MM.1S (cell line): Measurements from ENCODE around the gene TMEM221.

Experiments used
- DNase-seq: peaks from one replicate; pipeline ENCODE4 v3.0.0-alpha.2; 2015
- H2AFZ ChIP-seq: fragments of 300-600 bp; sonication (generic); 2 replicates; pipeline ENCODE4 v1.6.0; 2016; ENCODE audit warnings: antibody characterized with exemption, low read length
- H3F3A ChIP-seq: fragments of 300-600 bp; sonication (generic); 2 replicates; pipeline ENCODE4 v1.6.1; 2016; ENCODE audit warnings: mild to moderate bottlenecking, antibody characterized with exemption, low read length, moderate library complexity, mixed read lengths; ENCODE audit not compliant: insufficient read depth
- H3K27ac ChIP-seq: fragments of 300-600 bp; sonication (generic); 2 replicates; pipeline ENCODE4 v1.5.1; 2016; ENCODE audit warnings: mild to moderate bottlenecking, low read length
- H3K27me3 ChIP-seq: fragments of 300-600 bp; sonication (generic); replicated peaks from 2 replicates; pipeline ENCODE4 v1.6.0; 2016; ENCODE audit warnings: low read length; ENCODE audit not compliant: insufficient read depth
- H3K36me3 ChIP-seq: fragments of 300-600 bp; sonication (generic); replicated peaks from 2 replicates; pipeline ENCODE4 v1.6.1; 2016; ENCODE audit warnings: mild to moderate bottlenecking, low read length, mixed read lengths; ENCODE audit not compliant: insufficient read depth
- H3K4me1 ChIP-seq: fragments of 300-600 bp; sonication (generic); 2 replicates; pipeline ENCODE4 v1.6.1; 2016; ENCODE audit warnings: low read length, mixed read lengths
- H3K4me2 ChIP-seq: fragments of 300-600 bp; sonication (generic); 2 replicates; pipeline ENCODE4 v1.6.0; 2016; ENCODE audit warnings: low read depth, low read length
- H3K4me3 ChIP-seq: fragments of 300-600 bp; sonication (generic); 2 replicates; pipeline ENCODE4 v1.5.1; 2016; ENCODE audit warnings: low read length, mixed read lengths
- H3K79me2 ChIP-seq: fragments of 300-600 bp; sonication (generic); 2 replicates; pipeline ENCODE4 v1.6.1; 2016; ENCODE audit warnings: mixed run types, low read length, mixed read lengths
- H3K9ac ChIP-seq: fragments of 300-600 bp; sonication (generic); 2 replicates; pipeline ENCODE4 v1.6.1; 2016; ENCODE audit warnings: low read length, mixed read lengths
- H3K9me2 ChIP-seq: fragments of 300-600 bp; sonication (generic); replicated peaks from 2 replicates; pipeline ENCODE4 v1.6.1; 2016; ENCODE audit warnings: mild to moderate bottlenecking, low read length, mixed read lengths; ENCODE audit not compliant: insufficient read depth
- H3K9me3 ChIP-seq: fragments of 300-600 bp; sonication (generic); replicated peaks from 2 replicates; pipeline ENCODE4 v1.6.1; 2016; ENCODE audit warnings: mild to moderate bottlenecking, low read length, mixed read lengths; ENCODE audit not compliant: insufficient read depth
- H4K20me1 ChIP-seq: fragments of 300-600 bp; sonication (generic); 2 replicates; pipeline ENCODE4 v1.6.1; 2016; ENCODE audit warnings: mild to moderate bottlenecking, low read length, moderate library complexity, mixed read lengths; ENCODE audit not compliant: insufficient read depth
- EZH2 ChIP-seq: fragments of 300-600 bp; sonication (generic); optimal IDR thresholded peaks from 2 replicates; pipeline ENCODE3; 2017; ENCODE audit warnings: low read depth, mild to moderate bottlenecking, antibody characterized with exemption, low read length, mixed read lengths
- EZH2phosphoT487 ChIP-seq: fragments of 300-600 bp; sonication (generic); IDR thresholded peaks from 2 replicates; pipeline ENCODE4 v1.6.1; 2018; ENCODE audit warnings: antibody characterized with exemption, low read length
- TF ChIP-seq, protein P1 (sequence below): fragments of 300-600 bp; sonication (generic); IDR thresholded peaks from 2 replicates; pipeline ENCODE4 v1.5.1; 2016; ENCODE audit warnings: antibody characterized with exemption, low read length, mixed read lengths

The TMEM221 gene

DNA sequence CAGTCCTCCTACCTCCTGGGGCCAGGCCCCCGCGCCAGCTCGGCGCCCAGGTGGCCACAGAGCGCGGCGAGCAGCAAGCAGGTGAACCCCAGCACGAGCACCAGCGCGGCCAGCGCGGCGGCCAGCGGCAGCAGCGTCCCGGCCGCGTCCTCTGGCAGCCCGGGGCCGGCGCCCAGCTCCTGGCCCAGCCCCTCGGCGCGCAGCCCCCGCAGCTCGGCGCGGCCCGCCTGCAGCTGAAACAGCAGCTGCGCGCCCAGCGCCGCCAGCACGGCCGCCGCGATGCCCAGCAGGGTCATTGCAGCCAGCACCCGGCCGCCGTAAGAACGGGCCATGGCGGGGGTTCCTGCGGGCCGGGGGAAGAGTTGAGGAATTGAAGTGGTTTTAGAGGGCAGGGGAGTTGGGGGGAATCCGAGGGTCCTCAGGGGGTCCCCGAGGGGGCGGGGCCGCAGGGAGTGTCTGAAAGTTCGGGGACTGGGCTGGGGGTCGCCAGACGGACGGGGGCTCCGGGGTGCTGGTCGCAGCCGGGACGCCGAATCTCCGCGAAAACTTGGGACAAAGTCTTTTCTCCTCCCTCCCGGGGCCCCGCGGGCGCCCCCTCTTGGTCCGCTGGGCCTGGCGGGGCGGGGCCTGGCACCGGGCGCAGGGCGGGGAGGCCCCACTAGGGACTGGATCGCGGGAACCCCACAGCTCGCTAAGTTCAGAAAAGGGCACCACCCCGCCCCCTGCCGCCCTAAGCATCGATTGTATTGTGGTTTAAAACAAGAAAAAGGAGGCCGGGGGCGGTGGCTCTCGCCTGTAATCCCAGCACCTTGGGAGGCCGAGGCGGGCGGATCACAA is at the start of gene TMEM221:
Gene TMEM221 (minus strand): TSS at position 538 of the 837 bp plus-strand sequence. CDS start 206 bp downstream, at position 332.
- DNase-seq = no peak
- Histone ChIP-seq H3K9me3 (no peaks in the 10 kb centered on the region), H4K20me1 (no peaks in the 10 kb centered on the region), H3K4me1 (peaks cover 5% of the 10 kb centered on the region), H3K9me2 (no peaks in the 10 kb centered on the region), H2AFZ (0 out of 2 replicates have a peak within 1 kb of the TSS, but pooled peaks have one; percentile 19), H3K4me2 (peak within 1 kb of the TSS; percentile 54; the same call in 1 of the 2 replicates), H3K79me2 (no peaks in the 10 kb centered on the region), H3F3A (no peaks in the 10 kb centered on the region), H3K4me3 (no peak within 1 kb of the TSS), H3K9ac (no peak within 1 kb of the TSS), H3K27ac (no peak within 1 kb of the TSS), H3K27me3 (peaks cover 41% of the 10 kb centered on the region), H3K36me3 (no peaks in the 10 kb centered on the region)
- no peak for TF ChIP-seq EZH2
- TF ChIP-seq, protein P1, sequence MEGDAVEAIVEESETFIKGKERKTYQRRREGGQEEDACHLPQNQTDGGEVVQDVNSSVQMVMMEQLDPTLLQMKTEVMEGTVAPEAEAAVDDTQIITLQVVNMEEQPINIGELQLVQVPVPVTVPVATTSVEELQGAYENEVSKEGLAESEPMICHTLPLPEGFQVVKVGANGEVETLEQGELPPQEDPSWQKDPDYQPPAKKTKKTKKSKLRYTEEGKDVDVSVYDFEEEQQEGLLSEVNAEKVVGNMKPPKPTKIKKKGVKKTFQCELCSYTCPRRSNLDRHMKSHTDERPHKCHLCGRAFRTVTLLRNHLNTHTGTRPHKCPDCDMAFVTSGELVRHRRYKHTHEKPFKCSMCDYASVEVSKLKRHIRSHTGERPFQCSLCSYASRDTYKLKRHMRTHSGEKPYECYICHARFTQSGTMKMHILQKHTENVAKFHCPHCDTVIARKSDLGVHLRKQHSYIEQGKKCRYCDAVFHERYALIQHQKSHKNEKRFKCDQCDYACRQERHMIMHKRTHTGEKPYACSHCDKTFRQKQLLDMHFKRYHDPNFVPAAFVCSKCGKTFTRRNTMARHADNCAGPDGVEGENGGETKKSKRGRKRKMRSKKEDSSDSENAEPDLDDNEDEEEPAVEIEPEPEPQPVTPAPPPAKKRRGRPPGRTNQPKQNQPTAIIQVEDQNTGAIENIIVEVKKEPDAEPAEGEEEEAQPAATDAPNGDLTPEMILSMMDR = peak; percentile 42
- TF ChIP-seq EZH2phosphoT487 = no peak

DNA sequence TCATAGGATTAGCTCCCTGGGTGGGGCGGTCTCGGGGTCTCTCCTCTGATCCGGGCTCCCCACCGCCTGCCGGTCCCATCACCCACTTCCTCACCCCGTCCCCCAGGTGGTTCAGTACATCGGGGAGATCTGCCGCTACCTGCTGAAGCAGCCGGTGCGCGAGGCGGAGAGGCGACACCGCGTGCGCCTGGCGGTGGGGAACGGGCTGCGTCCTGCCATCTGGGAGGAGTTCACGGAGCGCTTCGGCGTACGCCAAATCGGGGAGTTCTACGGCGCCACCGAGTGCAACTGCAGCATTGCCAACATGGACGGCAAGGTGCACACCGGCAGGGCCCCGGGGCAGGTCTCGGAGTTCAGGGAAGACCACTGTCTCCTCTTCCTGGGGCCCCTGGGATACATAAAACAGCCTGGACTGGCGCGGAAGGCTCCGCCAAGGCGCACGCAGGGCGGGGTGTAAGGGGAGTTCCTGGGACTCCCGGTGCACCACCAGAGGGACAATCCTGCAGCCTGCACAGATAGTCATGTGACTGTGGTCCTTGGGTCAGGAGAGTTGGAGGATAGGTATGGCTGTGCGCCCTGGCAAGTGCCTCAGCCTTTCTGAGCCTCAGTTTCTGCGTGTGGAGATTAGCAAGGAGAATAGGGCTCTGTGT is 48.8 kb upstream of the TMEM221 start:
- no peak overlapping the region for H2AFZ ChIP-seq
- no peak overlapping the region for H3K27ac ChIP-seq
- no peak overlapping the region for H3K9ac ChIP-seq
- H3K27me3 ChIP-seq = peaks cover 21% of the 10 kb centered on the region
- H3K79me2 ChIP-seq = no peaks in the 10 kb centered on the region
- H3K4me2 ChIP-seq = no peak overlapping the region
- no peak overlapping the region for H3K4me3 ChIP-seq
- H3F3A ChIP-seq = no peaks in the 10 kb centered on the region
- no peaks in the 10 kb centered on the region for H3K36me3 ChIP-seq
- H4K20me1 ChIP-seq = no peaks in the 10 kb centered on the region
- no peaks in the 10 kb centered on the region for H3K9me3 ChIP-seq
- TF ChIP-seq, protein P1 = no peak
- TF ChIP-seq EZH2 (no peak), EZH2phosphoT487 (no peak)
- no peak for DNase-seq
- H3K4me1 ChIP-seq = no peaks in the 10 kb centered on the region
- no peaks in the 10 kb centered on the region for H3K9me2 ChIP-seq

DNA sequence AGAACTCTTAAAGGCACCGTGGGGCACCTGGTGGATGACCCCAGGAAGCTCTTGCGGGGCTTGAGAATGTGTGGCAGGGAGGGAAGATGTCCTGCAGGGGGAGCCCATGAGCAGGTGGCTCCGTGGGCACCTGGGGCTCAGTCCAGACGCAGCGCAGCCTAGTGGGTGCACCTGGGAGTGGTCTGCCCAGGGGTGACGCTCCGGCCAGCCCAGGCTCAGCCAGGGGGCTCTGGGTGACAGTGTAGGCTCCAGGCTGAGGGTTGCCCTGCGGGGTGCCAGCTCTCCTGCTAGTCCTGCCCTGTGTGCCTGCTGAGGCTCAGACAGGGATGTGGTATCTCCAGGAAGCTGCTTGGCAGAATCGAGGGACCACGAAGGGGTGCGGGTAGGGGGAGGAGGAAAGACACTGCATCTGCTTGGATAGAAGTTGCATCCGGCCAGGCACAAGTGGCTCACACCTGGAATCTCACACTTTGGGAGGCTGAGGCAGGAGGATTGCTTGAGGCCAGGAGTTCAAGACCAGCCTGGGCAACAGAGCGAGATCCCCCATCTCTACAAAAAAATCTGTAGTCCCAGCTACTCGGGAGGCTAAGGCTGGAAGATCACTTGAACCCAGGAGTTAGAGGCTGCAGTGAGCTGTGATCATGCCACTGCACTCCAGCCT is 48.0 kb upstream of the TMEM221 start:
- DNase-seq = peak; percentile 77
- no peak overlapping the region for H3K9ac ChIP-seq
- H3K36me3 ChIP-seq = no peaks in the 10 kb centered on the region
- H3F3A ChIP-seq = no peaks in the 10 kb centered on the region
- H3K9me2 ChIP-seq = no peaks in the 10 kb centered on the region
- H3K27ac ChIP-seq = no peak overlapping the region
- TF ChIP-seq EZH2 = no peak
- TF ChIP-seq EZH2phosphoT487 = no peak
- TF ChIP-seq, protein P1 = peak; percentile 99
- no peaks in the 10 kb centered on the region for H3K4me1 ChIP-seq
- no peaks in the 10 kb centered on the region for H4K20me1 ChIP-seq
- no peak overlapping the region for H3K4me2 ChIP-seq
- H3K79me2 ChIP-seq = no peaks in the 10 kb centered on the region
- no peaks in the 10 kb centered on the region for H3K9me3 ChIP-seq
- peaks cover 29% of the 10 kb centered on the region for H3K27me3 ChIP-seq
- no peak overlapping the region for H3K4me3 ChIP-seq
- no peak overlapping the region for H2AFZ ChIP-seq
